Lower lobe of right lung (tissue), 2 donors: ENCODE data around the gene ANKRD33. TPM values are rescaled to one million over a fixed set of nuclear protein-coding genes. Genes with fewer than 3 reads are reported as not detected.

Experiments
- ATAC-seq, 2 donors: fragments of 200-7000 bp; cut with Tn5 transposase; one replicate each; pipeline ENCODE4 v1.9.1; 2020 to 2022; ENCODE audit warnings: mild to moderate bottlenecking in 2 of 2, moderate library complexity in 2 of 2
- DNase-seq: peaks from one replicate; pipeline ENCODE4 v3.0.0-alpha.2; 2020
- H3K27ac ChIP-seq: fragments of 200-600 bp; one replicate; pipeline ENCODE4 v1.8.0; 2022
- H3K27me3 ChIP-seq: fragments of 200-600 bp; one replicate; pipeline ENCODE4 v1.8.0; 2022; ENCODE audit warnings: low read depth
- H3K36me3 ChIP-seq: fragments of 200-600 bp; one replicate; pipeline ENCODE4 v1.8.0; 2022; ENCODE audit warnings: mild to moderate bottlenecking
- H3K4me1 ChIP-seq: fragments of 200-600 bp; one replicate; pipeline ENCODE4 v1.8.0; 2022
- H3K4me3 ChIP-seq: fragments of 200-600 bp; one replicate; pipeline ENCODE4 v1.8.0; 2022; ENCODE audit warnings: mild to moderate bottlenecking
- H3K9me3 ChIP-seq: fragments of 200-600 bp; one replicate; pipeline ENCODE4 v1.8.0; 2022
- intact Hi-C: fragments of 100-400 bp; cut with DNase I; formaldehyde crosslinking; loops from one replicate; pipeline ENCODE4 v1.11.0; 2022
- total RNA-seq: library from RNA; stranded (reverse); fragmentation: NEBNext Ultra II Directional; extraction: Animal tissue kit (Norgen Biotek cat#: 25700); gene quantifications from one replicate; pipeline ENCODE4 v1.2.1, GENCODE V29; 2021
- TF ChIP-seq, protein P1 (sequence below): fragments of 200-600 bp; IDR thresholded peaks from one replicate; pipeline ENCODE4 v1.8.0; 2022; ENCODE audit warnings: antibody characterized with exemption, mild to moderate bottlenecking
- donor health status: DM: no; HTN: yes; CAD: no; lungs with severe emphysema.

The ANKRD33 gene
- total RNA-seq, 1 donor from 2014 or later = not detected

DNA sequence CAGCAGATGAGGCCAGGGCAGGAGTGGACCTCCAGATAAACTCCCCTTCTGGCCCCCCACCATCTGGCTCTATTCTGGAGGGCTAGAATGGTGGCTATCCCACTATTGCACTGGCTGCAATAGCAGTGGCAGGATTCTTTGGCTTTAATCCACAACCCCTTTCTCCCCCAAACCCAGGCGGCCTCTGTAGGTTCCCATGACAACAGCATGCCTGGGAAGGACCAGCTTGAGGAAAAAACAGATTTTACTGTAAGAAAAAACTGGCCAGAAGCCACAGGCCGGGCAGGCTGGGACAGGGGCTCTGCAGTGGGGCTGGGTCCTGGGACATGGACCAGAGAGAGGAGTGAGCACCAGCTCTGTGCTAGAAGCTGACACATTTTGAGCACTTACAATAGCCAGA is 50.0 kb downstream of the ANKRD33 start:
- Histone ChIP-seq H3K36me3 (no peaks in the 10 kb centered on the region), H3K27me3 (no peaks in the 10 kb centered on the region), H3K4me3 (no peak overlapping the region), H3K27ac (no peak overlapping the region), H3K4me1 (no peaks in the 10 kb centered on the region), H3K9me3 (no peaks in the 10 kb centered on the region)
- DNase-seq (no peak), ATAC-seq (no peak)
- TF ChIP-seq, protein P1, sequence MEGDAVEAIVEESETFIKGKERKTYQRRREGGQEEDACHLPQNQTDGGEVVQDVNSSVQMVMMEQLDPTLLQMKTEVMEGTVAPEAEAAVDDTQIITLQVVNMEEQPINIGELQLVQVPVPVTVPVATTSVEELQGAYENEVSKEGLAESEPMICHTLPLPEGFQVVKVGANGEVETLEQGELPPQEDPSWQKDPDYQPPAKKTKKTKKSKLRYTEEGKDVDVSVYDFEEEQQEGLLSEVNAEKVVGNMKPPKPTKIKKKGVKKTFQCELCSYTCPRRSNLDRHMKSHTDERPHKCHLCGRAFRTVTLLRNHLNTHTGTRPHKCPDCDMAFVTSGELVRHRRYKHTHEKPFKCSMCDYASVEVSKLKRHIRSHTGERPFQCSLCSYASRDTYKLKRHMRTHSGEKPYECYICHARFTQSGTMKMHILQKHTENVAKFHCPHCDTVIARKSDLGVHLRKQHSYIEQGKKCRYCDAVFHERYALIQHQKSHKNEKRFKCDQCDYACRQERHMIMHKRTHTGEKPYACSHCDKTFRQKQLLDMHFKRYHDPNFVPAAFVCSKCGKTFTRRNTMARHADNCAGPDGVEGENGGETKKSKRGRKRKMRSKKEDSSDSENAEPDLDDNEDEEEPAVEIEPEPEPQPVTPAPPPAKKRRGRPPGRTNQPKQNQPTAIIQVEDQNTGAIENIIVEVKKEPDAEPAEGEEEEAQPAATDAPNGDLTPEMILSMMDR = no peak
- intact Hi-C loops = no loop called here

DNA sequence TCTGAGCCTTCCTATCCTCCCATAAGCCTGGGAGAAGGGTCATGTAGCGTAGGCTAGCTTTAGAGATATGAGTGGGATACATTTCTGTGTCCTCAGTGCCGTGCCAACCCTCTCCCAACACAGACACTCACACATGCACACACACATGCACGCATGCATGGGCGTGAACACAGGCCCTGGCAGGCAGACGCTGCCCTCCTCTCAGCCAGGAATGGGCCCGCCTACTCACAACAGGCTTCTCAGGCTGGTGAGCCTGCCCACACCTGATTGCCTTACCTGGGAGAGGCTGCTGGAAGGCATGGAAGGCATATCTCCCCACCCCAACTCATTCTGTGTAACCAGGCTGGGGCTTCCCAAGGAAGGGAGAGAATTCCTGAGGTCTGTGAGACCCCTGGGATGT is 50.8 kb downstream of the ANKRD33 start:
- Histone ChIP-seq H3K4me3 (no peak overlapping the region), H3K36me3 (no peaks in the 10 kb centered on the region), H3K4me1 (no peaks in the 10 kb centered on the region), H3K27ac (no peak overlapping the region), H3K9me3 (no peaks in the 10 kb centered on the region), H3K27me3 (no peaks in the 10 kb centered on the region)
- TF ChIP-seq, protein P1 = no peak
- peak in 1 of 2 donors; percentile 11 for ATAC-seq
- intact Hi-C loops = no loop called here
- DNase-seq = no peak

DNA sequence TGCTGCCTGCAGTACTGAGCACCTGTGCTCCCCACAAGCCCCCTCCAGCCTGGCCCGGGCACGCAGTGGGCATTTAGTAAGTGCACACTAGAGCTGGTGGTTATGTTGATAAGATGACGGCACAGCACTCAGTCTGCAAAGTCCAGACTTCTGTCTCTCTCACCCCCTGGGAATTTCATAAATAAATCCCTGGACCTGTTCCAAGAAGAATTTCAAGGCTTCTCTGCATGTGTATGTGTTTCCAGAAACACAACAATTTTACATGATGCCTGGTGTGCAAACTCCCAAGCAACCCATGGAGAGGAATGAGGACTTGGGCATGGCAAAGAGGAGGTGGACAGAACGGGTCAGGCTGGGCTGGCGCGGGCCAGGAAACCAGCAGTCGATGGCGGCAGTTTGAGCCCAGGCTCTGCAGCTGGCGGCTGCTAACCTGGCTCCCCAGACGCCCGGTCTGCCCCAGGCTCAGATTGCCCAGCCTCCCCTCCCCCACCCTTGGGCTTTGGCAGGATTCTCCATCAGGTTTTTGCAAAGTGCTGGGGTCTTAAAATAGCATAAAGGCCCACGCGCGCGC is 53.2 kb downstream of the ANKRD33 start:
- Histone ChIP-seq H3K27ac (no peak overlapping the region), H3K9me3 (peaks cover 13% of the 10 kb centered on the region), H3K4me1 (no peaks in the 10 kb centered on the region), H3K36me3 (no peaks in the 10 kb centered on the region), H3K4me3 (no peak overlapping the region), H3K27me3 (no peaks in the 10 kb centered on the region)
- intact Hi-C loops = no loop called here
- DNase-seq = no peak
- peak in 1 of 2 donors; percentile 53 for ATAC-seq
- TF ChIP-seq, protein P1 = no peak

Other genes with a start within 250 kb of the ANKRD33 start
- 0.95 TPM for gene FIGNL2, start 39.4 kb upstream of the ANKRD33 start, total RNA-seq
- 242 TPM for gene ACVRL1, start 19.4 kb downstream of the ANKRD33 start, total RNA-seq
- 34.9 TPM for gene ACVR1B, start 63.6 kb downstream of the ANKRD33 start, total RNA-seq
- gene TAMALIN, start 118.8 kb downstream of the ANKRD33 start, total RNA-seq = 85.5 TPM
- gene NR4A1, start 163.3 kb downstream of the ANKRD33 start, total RNA-seq = 39.3 TPM
- gene ATG101, start 181.9 kb downstream of the ANKRD33 start, total RNA-seq = 31.8 TPM
- 4.3 TPM for gene SMIM41, start 191.6 kb downstream of the ANKRD33 start, total RNA-seq